ENCODE measurements around the gene SLC24A1.

GRCh38 chr15:65580287-65580686 lies 41.5 kb upstream of the SLC24A1 start:
- TF ChIP-seq, protein P1, sequence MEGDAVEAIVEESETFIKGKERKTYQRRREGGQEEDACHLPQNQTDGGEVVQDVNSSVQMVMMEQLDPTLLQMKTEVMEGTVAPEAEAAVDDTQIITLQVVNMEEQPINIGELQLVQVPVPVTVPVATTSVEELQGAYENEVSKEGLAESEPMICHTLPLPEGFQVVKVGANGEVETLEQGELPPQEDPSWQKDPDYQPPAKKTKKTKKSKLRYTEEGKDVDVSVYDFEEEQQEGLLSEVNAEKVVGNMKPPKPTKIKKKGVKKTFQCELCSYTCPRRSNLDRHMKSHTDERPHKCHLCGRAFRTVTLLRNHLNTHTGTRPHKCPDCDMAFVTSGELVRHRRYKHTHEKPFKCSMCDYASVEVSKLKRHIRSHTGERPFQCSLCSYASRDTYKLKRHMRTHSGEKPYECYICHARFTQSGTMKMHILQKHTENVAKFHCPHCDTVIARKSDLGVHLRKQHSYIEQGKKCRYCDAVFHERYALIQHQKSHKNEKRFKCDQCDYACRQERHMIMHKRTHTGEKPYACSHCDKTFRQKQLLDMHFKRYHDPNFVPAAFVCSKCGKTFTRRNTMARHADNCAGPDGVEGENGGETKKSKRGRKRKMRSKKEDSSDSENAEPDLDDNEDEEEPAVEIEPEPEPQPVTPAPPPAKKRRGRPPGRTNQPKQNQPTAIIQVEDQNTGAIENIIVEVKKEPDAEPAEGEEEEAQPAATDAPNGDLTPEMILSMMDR (conservative IDR thresholded peaks at IDR 0.05; ENCODE audit: low read depth, low read length) = no peak
- no peak for TF ChIP-seq EZH2phosphoT487 (IDR thresholded peaks at IDR 0.05; ENCODE audit: borderline replicate concordance, low read length)

All from PC-3 (cell line).